Smooth muscle cell of trachea (primary cell): Measurements from ENCODE around the gene FGFR4. TPM values are rescaled to one million over a fixed set of nuclear protein-coding genes. Genes with fewer than 3 reads are reported as not detected.

Source experiments
- total RNA-seq: library from RNA; depleted of rRNA; stranded (reverse); fragments of >200 nt; gene quantifications from 2 replicates; pipeline ENCODE4 v1.2.1, GENCODE V29; 2014

FGFR4 gene
- total RNA-seq, result 20.1 and 36.7 TPM in 2 replicates

DNA sequence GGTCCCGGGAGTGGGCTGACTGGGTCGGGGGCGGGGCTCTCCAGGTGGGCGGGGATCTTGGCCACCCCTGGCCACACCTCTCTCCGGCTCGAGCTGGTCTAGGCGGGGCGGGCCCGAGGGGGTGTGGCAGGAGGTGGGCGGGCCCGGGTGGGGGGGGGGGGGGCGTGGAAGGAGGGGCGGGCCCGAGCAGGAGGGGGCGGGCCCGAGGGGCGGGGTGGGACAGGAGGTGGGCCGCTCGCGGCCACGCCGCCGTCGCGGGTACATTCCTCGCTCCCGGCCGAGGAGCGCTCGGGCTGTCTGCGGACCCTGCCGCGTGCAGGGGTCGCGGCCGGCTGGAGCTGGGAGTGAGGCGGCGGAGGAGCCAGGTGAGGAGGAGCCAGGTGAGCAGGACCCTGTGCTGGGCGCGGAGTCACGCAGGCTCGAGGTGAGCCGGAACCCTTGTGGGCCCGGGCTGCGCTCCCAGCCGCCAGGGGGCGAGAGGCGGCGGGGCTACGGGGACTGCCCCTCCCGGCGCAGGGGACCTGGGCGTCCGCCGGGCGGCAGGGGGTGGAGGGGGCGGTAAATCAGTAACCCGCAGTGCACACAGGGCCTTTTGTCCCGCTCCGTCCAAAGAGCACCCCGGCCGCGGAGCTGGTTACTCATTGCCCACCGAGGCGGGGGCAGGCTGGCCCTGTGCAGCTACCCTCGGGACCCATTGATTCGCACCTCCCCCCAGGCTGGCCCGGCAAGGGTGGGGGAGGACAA is at the start of gene FGFR4:
Gene FGFR4 (plus strand): TSS at position 262 of the 744 bp plus-strand sequence. CDS start 2,688 bp downstream, outside the sequence.

DNA sequence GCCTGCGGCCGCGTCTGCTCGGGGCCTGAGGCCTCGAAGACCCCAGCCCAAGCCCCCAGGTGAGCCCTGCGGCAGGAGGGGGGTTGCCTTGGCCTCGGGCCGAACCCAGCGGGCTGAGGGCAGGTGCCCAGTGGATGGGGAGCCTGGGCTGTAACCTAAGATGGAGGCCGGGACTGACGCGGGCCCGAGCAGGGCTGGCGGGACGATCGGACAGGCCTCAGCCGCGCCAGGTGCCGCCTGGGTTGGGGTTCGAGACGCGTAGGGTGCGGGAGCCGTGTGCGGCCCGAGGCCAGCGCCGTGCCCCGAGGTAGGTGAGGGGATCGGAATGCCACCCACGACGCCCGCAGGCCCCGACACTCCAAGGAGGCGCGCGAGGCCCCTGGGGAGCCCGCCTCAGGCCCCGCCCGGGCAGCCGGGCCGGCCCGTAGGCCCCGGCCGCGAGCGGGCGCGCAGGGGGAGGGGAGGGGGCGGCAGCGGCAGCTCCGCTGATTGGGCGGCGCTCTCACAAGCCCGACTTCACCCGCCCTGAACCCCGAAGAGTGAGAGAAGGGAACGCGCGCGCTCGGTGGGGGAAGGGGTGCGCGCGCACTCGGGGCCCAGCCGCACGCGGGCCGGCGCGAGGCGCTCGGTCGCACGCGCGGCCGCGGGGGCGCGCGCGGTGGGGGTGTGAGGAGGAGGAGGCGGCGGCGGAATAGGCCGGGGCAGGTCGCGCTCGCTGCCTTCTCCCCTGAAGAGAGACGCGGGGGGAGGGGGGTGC is 46.6 kb downstream of the FGFR4 start, which contains the start of gene NSD1:
Gene NSD1 (plus strand): TSS at position 678 of the 757 bp plus-strand sequence. CDS start 1,331 bp downstream, outside the sequence.

Other genes starting within 250 kb of the FGFR4 start
- gene HK3, start 187.6 kb upstream of the FGFR4 start, total RNA-seq, result not detected in 2 replicates
- gene UIMC1, start 80.1 kb upstream of the FGFR4 start, total RNA-seq, result 24.5 and 33.3 TPM in 2 replicates
- 17.2 and 17.9 TPM in 2 replicates for gene ZNF346, start 64.2 kb upstream of the FGFR4 start, total RNA-seq
- gene NSD1, start 46.9 kb downstream of the FGFR4 start, total RNA-seq, result 48.1 and 48.7 TPM in 2 replicates
- 15.4 and 33.4 TPM in 2 replicates for gene RAB24, start 216.8 kb downstream of the FGFR4 start, total RNA-seq
- 72.8 and 136 TPM in 2 replicates for gene PRELID1, start 216.9 kb downstream of the FGFR4 start, total RNA-seq
- 3.0 and 30.5 TPM in 2 replicates for gene MXD3, start 225.0 kb downstream of the FGFR4 start, total RNA-seq